ENCODE measurements around the gene MINDY1.

MINDY1 gene

GRCh38 chr1:151035167-151035566 is 28.5 kb upstream of the MINDY1 start:
- TF ChIP-seq, protein P1, sequence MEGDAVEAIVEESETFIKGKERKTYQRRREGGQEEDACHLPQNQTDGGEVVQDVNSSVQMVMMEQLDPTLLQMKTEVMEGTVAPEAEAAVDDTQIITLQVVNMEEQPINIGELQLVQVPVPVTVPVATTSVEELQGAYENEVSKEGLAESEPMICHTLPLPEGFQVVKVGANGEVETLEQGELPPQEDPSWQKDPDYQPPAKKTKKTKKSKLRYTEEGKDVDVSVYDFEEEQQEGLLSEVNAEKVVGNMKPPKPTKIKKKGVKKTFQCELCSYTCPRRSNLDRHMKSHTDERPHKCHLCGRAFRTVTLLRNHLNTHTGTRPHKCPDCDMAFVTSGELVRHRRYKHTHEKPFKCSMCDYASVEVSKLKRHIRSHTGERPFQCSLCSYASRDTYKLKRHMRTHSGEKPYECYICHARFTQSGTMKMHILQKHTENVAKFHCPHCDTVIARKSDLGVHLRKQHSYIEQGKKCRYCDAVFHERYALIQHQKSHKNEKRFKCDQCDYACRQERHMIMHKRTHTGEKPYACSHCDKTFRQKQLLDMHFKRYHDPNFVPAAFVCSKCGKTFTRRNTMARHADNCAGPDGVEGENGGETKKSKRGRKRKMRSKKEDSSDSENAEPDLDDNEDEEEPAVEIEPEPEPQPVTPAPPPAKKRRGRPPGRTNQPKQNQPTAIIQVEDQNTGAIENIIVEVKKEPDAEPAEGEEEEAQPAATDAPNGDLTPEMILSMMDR (IDR thresholded peaks at IDR 0.05; ENCODE audit: extremely low read depth, missing control alignments) = no peak

GRCh38 chr1:151032164-151032563 is 25.5 kb upstream of the MINDY1 start:
- TF ChIP-seq, protein P1 (IDR thresholded peaks at IDR 0.05; ENCODE audit: extremely low read depth, missing control alignments) = no peak
- no peak for DNase-seq (ENCODE audit: low spot score)

More at GRCh38 chr1:151035167-151035566, 28.5 kb upstream of the MINDY1 start:
- no peak for DNase-seq (ENCODE audit: low spot score)

- no peak for DNase-seq (ENCODE audit: low spot score)
- TF ChIP-seq, protein P1 (IDR thresholded peaks at IDR 0.05; ENCODE audit: extremely low read depth, missing control alignments) = no peak
These were observed 19.8 kb upstream of the MINDY1 start for GRCh38 chr1:151026460-151026859.

GRCh38 chr1:151024540-151025146 is 17.9 kb upstream of the MINDY1 start:
- TF ChIP-seq, protein P1 (IDR thresholded peaks at IDR 0.05; ENCODE audit: extremely low read depth, missing control alignments) = peak; percentile 46
- DNase-seq (ENCODE audit: low spot score) = peak; percentile 75

- TF ChIP-seq, protein P1 (IDR thresholded peaks at IDR 0.05; ENCODE audit: extremely low read depth, missing control alignments) = no peak
- DNase-seq (ENCODE audit: low spot score) = no peak
These were observed 6.8 kb upstream of the MINDY1 start for GRCh38 chr1:151013518-151013917.

GRCh38 chr1:151012684-151013471 is 6.2 kb upstream of the MINDY1 start:
- TF ChIP-seq, protein P1 (IDR thresholded peaks at IDR 0.05; ENCODE audit: extremely low read depth, missing control alignments) = no peak
- no peak for DNase-seq (ENCODE audit: low spot score)

DNA sequence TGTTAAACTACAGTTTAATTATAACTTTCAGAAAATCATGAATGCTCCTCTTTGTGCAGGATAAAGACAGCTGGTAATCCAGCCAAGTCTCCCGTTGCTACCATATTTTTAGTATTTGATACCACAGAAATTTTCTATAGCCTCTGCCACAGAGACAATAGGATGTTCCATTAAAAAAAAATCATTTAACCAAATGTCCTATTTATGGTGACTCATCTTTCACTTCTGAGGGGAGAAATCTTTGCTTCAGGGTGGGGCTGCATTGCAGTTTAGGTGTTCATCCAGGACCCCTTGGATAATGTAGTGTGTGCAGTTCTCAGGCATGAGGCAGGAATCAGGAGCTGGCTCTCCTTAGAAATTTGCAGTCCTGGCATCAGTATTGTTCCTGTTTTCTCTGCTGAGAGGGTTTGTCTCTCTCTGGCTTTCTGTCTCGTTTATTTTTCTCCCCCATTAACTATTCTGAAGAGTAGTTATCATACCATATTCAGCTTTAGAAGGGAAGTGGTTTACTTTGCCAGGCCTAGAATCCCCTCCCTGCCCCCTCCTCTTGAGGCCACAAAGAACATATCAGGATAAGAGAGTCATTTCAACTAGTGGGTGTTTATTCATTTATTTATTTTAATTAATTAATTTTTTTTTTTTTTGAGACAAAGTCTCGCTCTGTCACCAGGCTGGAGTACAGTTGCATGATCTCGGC is 4.6 kb upstream of the MINDY1 start:
- DNase-seq (ENCODE audit: low spot score) = no peak
- TF ChIP-seq, protein P1 (IDR thresholded peaks at IDR 0.05; ENCODE audit: extremely low read depth, missing control alignments) = no peak
